Measurements from ENCODE around the gene NDST4. TPM values are rescaled to one million over a fixed set of nuclear protein-coding genes. Genes with fewer than 3 reads are reported as not detected.

The NDST4 gene
- total RNA-seq, 1 experiment from 2014 or later: not detected

GRCh38 chr4:114791976-114792375 is 321.4 kb downstream of the NDST4 start:
- Histone ChIP-seq H3K79me2 (ENCODE audit: low read length) (no peaks in the 10 kb centered on the region), H3K4me2 (ENCODE audit: low read depth, low read length, poor library complexity, severe bottlenecking) (no peak overlapping the region), H4K20me1 (ENCODE audit: insufficient read depth, low read depth, low read length) (no peaks in the 10 kb centered on the region), H2AFZ (ENCODE audit: low read length) (no peak overlapping the region), H3K27me3 (ENCODE audit: low read length) (no peaks in the 10 kb centered on the region), H3K9me3 (ENCODE audit: low read length) (no peaks in the 10 kb centered on the region), H3K4me3 (ENCODE audit: low read length) (no peak overlapping the region), H3K36me3 (ENCODE audit: insufficient read depth, low read length) (no peaks in the 10 kb centered on the region), H3K9ac (ENCODE audit: low read length) (no peak overlapping the region), H3K27ac (ENCODE audit: low read length) (no peak overlapping the region), H3K9me2 (replicated peaks; ENCODE audit: insufficient read depth, low read length) (no peaks in the 10 kb centered on the region), H3K4me1 (ENCODE audit: low read length) (no peaks in the 10 kb centered on the region)
- DNase-seq: no peak

DNA sequence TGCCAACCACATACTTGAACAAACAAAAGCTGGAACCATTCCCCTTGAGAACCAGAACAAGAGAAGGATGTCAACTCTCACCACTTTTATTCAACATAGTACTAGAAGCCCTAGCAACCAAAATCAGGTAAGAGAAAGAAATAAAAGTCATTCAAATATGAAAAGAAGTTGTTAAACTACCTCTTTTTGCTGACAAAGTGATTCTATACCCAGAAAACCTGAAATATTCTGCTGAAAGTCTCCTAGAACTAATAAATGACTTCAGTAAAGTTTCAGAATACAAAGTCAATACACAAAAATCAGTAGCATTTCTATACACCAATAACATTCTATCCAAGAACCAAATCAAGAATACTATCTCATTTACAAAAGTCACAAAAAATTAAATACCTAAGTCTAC is 327.9 kb downstream of the NDST4 start:
- H3K36me3 ChIP-seq (ENCODE audit: insufficient read depth, low read length): no peaks in the 10 kb centered on the region
- H3K9me2 ChIP-seq (replicated peaks; ENCODE audit: insufficient read depth, low read length): no peaks in the 10 kb centered on the region
- no peaks in the 10 kb centered on the region for H3K79me2 ChIP-seq (ENCODE audit: low read length)
- H3K4me3 ChIP-seq (ENCODE audit: low read length): no peak overlapping the region
- no peaks in the 10 kb centered on the region for H4K20me1 ChIP-seq (ENCODE audit: insufficient read depth, low read depth, low read length)
- no peak overlapping the region for H3K4me2 ChIP-seq (ENCODE audit: low read depth, low read length, poor library complexity, severe bottlenecking)
- no peak for DNase-seq
- H3K4me1 ChIP-seq (ENCODE audit: low read length): no peaks in the 10 kb centered on the region
- H3K27me3 ChIP-seq (ENCODE audit: low read length): no peaks in the 10 kb centered on the region
- no peak overlapping the region for H3K27ac ChIP-seq (ENCODE audit: low read length)
- no peak overlapping the region for H3K9ac ChIP-seq (ENCODE audit: low read length)
- no peak overlapping the region for H2AFZ ChIP-seq (ENCODE audit: low read length)
- H3K9me3 ChIP-seq (ENCODE audit: low read length): no peaks in the 10 kb centered on the region

GRCh38 chr4:114783215-114783595 is 330.2 kb downstream of the NDST4 start:
- no peaks in the 10 kb centered on the region for H3K36me3 ChIP-seq (ENCODE audit: insufficient read depth, low read length)
- no peak overlapping the region for H3K9ac ChIP-seq (ENCODE audit: low read length)
- no peak overlapping the region for H3K4me2 ChIP-seq (ENCODE audit: low read depth, low read length, poor library complexity, severe bottlenecking)
- no peaks in the 10 kb centered on the region for H3K27me3 ChIP-seq (ENCODE audit: low read length)
- H2AFZ ChIP-seq (ENCODE audit: low read length): no peak overlapping the region
- H3K9me3 ChIP-seq (ENCODE audit: low read length): no peaks in the 10 kb centered on the region
- no peaks in the 10 kb centered on the region for H3K79me2 ChIP-seq (ENCODE audit: low read length)
- H3K4me3 ChIP-seq (ENCODE audit: low read length): no peak overlapping the region
- no peaks in the 10 kb centered on the region for H3K4me1 ChIP-seq (ENCODE audit: low read length)
- no peaks in the 10 kb centered on the region for H4K20me1 ChIP-seq (ENCODE audit: insufficient read depth, low read depth, low read length)
- no peak overlapping the region for H3K27ac ChIP-seq (ENCODE audit: low read length)
- DNase-seq: no peak
- H3K9me2 ChIP-seq (replicated peaks; ENCODE audit: insufficient read depth, low read length): no peaks in the 10 kb centered on the region

DNA sequence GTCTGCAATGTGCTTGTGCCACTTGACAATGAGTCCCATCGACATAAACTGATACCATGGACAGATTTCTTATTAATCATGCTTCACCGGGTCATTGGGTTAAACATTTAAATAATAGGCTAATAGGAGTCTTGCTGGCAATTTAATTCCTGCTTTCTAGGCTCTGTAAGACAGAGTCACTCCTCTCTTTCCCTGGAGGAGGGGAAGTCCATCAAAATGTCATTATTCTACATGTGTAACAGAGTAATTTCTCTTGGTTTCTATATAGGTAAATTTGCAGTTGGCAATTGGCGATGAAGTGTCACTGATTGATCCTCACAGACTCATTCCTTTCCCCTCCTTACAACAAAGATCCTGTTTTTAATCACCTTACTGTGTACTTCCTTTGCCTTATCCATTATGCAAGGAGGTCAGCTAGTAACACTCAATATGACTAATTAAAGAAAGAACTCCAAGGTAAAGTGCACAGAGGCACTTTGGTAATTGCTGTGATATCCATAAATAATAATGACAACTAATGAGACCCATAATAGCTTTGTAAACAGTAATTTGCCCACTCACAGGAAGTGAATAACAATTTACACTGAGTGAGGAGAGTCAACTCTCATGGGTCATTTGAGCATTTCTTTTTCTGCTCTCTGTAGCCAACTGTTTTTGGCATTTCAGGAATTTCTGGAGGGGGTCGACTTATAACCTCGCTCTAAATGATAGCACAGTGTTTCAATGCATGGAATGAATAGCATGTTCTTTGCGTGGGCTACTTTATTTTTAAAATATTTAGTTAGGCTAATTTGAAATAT is 330.8 kb downstream of the NDST4 start:
- Histone ChIP-seq H3K4me2 (ENCODE audit: low read depth, low read length, poor library complexity, severe bottlenecking) (no peak overlapping the region), H3K9ac (ENCODE audit: low read length) (no peak overlapping the region), H3K9me2 (replicated peaks; ENCODE audit: insufficient read depth, low read length) (no peaks in the 10 kb centered on the region), H3K4me3 (ENCODE audit: low read length) (no peak overlapping the region), H4K20me1 (ENCODE audit: insufficient read depth, low read depth, low read length) (no peaks in the 10 kb centered on the region), H3K4me1 (ENCODE audit: low read length) (no peaks in the 10 kb centered on the region), H2AFZ (ENCODE audit: low read length) (no peak overlapping the region), H3K79me2 (ENCODE audit: low read length) (no peaks in the 10 kb centered on the region), H3K27ac (ENCODE audit: low read length) (no peak overlapping the region), H3K36me3 (ENCODE audit: insufficient read depth, low read length) (no peaks in the 10 kb centered on the region), H3K9me3 (ENCODE audit: low read length) (no peaks in the 10 kb centered on the region), H3K27me3 (ENCODE audit: low read length) (no peaks in the 10 kb centered on the region)
- no peak for DNase-seq

- Histone ChIP-seq H3K36me3 (ENCODE audit: insufficient read depth, low read length) (no peaks in the 10 kb centered on the region), H3K9me3 (ENCODE audit: low read length) (no peaks in the 10 kb centered on the region), H3K4me3 (ENCODE audit: low read length) (no peak overlapping the region), H2AFZ (ENCODE audit: low read length) (no peak overlapping the region), H3K27ac (ENCODE audit: low read length) (no peak overlapping the region), H3K9me2 (replicated peaks; ENCODE audit: insufficient read depth, low read length) (no peaks in the 10 kb centered on the region), H3K27me3 (ENCODE audit: low read length) (no peaks in the 10 kb centered on the region), H3K4me2 (ENCODE audit: low read depth, low read length, poor library complexity, severe bottlenecking) (no peak overlapping the region), H3K79me2 (ENCODE audit: low read length) (no peaks in the 10 kb centered on the region), H3K4me1 (ENCODE audit: low read length) (no peaks in the 10 kb centered on the region), H4K20me1 (ENCODE audit: insufficient read depth, low read depth, low read length) (no peaks in the 10 kb centered on the region), H3K9ac (ENCODE audit: low read length) (no peak overlapping the region)
- peak; percentile 45 for DNase-seq
These were observed 333.2 kb downstream of the NDST4 start for GRCh38 chr4:114780205-114780604.

Small RNA genes within 50 kb of the gene (small RNA-seq; reads per million reads assigned to genes)
- not detected for gene RN7SL808P

Data from Karpas-422 (cell line).